ENCODE data around the gene SH3PXD2B.
"Not testable (repeated sequence)": the region's sequence is repeated elsewhere in the genome, so short reads cannot be mapped to it uniquely, and the experiment has no call there.

SH3PXD2B gene

DNA sequence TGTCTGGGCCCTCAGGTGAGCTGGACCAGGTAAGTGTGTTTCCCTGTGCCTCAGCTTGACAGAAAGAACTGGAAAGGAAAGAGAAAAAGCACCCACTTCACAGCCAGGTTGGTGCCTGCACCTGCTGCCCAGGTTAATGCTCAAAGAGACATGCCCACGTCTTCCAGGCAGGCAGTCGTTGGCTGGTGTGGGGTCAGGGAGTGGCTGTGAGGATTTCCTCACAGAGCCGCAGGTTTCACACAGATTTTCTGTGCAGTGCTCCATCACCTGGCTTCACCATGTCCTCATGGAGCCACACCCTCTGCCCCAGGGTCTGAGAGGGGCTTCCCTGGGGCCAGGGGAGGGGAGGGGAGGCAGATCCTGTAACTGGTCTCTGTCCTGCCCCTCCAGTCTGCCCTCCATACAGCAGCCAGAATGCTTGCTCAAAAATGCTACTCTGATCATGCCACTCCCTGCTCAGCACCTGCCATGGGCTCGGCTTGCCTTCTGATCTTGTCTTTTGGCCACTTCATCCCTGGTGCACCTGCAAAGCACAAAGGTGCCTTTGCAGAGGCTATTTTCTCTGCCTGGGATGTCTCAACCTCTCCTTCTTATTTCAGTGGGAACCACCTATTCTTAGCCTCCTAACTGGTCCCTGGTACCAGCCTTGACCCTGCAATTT, 88.2 kb downstream of the SH3PXD2B start:
- DNase-seq = no peak

DNA sequence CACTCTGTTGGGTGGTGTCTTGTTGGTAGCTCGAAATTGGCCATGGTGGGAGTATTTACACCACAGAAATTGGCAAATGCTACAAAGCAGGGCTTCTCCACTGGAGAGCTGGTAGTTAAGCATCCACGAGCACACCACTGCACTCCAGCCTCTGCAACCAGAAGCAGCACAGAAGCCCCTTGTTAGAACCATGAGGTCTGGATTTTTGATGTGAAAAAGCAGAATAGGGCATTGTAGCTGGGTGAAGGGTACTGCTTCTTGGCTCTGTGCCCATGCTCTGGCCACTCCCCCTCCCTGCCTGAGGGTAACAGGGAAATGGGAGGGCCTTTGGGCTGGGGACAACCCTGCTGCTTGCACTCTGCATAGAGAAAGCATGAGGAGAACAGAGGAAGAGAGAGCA, 89.6 kb downstream of the SH3PXD2B start:
- DNase-seq = peak in 1 of 5 donors; percentile 72

GRCh38 chr5:172362755-172363154, 91.6 kb downstream of the SH3PXD2B start:
- DNase-seq = no peak

- peak in 1 of 5 donors; percentile 89 for DNase-seq
Measured at GRCh38 chr5:172361566-172362238, 92.6 kb downstream of the SH3PXD2B start.

DNA sequence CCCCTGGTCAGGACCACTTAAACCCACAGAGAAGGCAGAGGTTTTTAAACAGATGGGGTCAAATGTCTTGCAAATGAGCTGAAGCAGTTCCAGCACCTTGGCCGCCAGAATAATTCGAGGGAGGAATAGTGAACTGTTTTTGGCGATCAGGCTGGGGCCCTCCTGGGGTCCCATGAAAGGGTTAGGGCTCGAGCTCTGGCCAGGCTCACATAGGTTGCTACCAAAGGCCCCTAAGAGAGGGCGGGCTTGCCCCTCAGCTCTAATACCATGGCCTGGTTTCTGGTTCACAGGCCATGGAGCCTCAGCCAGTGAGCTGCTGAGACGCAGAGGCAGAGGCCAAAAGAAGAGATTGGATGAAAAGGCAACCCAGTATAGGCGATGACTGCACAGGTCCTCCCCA, 96.0 kb downstream of the SH3PXD2B start:
- DNase-seq = no peak

GRCh38 chr5:172356527-172356926, 97.8 kb downstream of the SH3PXD2B start:
- DNase-seq = no peak

DNA sequence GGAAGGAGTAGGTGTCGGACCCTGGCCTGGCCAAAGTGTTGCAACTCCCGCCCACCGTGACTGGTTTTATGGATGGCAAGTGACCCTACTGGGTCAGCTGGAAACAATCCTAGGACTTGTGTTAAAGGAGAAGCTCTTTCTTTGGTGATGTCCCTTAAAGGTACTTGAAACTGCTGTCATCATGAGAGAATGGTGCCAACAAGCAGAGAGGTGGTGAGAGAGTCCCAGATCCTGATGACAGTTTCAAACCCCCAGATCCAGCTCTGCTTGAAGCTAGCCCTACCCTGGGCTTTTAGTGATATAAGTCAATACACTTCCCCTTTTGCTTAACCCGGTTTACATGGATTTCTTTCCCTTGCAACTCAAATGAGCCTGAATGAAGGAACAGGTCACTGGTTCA, 98.3 kb downstream of the SH3PXD2B start:
- no peak for DNase-seq

GRCh38 chr5:172353846-172354245, 100.5 kb downstream of the SH3PXD2B start:
- no peak for DNase-seq

- no peak for DNase-seq
Measured at GRCh38 chr5:172353271-172353812, 101.0 kb downstream of the SH3PXD2B start.

DNA sequence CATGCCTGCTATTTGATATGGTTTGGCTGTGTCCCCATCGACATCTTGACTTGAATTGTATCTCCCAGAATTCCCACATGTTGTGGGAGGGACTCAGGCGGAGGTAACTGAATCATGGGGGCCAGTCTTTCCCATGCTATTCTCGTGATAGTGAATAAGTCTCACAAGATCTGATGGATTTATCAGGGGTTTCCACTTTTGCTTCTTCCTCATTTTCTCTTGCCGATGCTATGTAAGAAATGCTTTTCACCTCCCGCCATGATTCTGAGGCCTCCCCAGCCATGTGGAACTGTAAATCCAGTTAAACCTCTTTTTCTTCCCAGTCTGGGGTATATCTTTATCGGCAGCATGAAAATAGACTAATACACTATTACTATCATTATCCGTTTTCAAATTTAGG, 101.8 kb downstream of the SH3PXD2B start:
- not testable (repeated sequence) for DNase-seq

GRCh38 chr5:172351240-172351778, 103.0 kb downstream of the SH3PXD2B start:
- no peak for DNase-seq

DNA sequence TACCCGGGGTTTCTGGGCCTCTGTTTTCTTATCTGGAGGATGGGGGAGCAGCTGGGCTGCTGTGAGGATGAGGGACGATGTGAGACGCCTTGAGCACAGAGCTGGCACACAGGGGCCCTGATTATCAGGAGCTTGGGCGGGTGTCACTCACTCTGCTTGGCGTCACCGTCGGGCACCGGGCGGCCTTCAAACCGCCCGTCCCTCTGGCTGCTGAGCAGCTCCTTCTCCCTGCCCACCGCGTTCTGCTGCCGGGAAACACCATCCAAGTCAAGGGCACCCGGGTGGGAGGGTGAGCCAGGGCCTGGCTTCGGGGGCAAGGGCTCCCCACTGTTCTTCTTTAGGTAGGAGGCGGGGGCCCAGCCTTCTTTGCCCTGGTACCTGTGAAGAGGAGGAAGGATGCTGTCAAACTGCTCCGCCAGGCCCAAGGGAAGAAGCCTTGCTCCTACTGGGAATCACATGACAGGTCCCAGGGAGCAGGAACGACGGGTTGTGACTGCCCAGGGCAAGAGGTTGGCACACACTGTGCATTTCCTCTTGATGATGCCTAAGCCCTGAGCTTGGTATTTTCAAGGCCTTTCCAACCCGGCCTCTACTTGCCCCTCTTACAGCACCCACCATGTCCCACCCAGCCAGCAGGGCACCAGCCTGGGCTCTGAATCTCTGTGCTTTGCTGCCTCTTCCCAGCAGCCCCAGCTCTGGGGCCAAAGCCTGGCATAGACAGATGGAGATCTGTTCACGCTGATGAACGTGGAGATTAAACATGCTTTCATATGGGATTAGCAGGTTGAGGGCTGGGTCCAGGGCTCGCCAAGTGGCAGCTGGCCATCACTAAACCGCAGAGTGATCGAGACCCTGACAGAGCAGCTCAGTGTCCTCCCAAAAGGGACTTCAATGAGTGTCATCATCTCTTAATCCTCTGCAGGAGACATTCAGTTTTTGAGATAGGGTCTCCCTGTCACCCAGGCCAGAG, 103.8 kb downstream of the SH3PXD2B start:
- DNase-seq = no peak

GRCh38 chr5:172348733-172349132, 105.6 kb downstream of the SH3PXD2B start:
- DNase-seq = not testable (repeated sequence)

- no peak for DNase-seq
Measured at GRCh38 chr5:172348084-172348483, 106.2 kb downstream of the SH3PXD2B start.

- DNase-seq = no peak
Measured at GRCh38 chr5:172347496-172348052, 106.8 kb downstream of the SH3PXD2B start.

- no peak for DNase-seq
Measured at GRCh38 chr5:172345881-172346280, 108.4 kb downstream of the SH3PXD2B start.

GRCh38 chr5:172344855-172345409, 109.4 kb downstream of the SH3PXD2B start:
- DNase-seq = no peak

DNA sequence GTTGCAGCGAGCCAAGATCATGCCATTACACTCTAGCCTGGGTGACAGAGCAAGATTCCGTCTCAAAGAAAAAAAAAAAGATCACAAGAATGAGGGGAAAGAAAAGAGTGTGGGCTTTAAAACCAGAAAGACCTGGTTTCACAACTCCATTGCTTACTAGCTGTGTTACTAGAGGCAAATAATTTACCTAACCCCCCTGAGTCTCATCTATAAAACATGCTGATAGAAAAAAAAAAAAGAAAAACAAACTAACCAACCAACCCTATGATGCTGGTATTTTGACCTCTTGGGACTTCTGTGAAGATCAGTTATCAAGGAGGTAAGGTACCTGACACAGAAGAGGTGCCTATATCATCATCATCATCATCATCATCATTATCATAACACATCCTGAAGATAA, 110.6 kb downstream of the SH3PXD2B start:
- no peak for DNase-seq

DNA sequence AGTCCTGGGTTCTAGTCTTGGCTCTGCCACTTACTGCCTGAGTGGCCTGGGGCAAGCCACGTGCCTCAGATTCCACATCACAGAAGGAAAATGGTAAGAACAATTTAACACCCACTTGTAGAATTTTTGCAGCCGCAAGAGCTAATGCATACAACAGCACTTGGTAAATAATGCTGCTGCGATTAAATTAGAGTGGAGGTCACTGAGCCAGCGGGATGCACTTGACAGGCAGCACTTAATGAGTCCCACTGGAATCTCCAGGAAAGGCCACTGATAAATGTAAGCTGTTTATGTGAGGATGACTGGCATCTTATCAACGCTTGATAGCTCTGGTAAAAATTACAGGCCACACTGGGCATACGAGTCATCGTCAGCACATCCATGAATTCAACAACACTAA, 111.4 kb downstream of the SH3PXD2B start:
- no peak for DNase-seq

- no peak for DNase-seq
Measured at GRCh38 chr5:172339264-172340180, 114.8 kb downstream of the SH3PXD2B start.

All from T-helper 1 cell (primary cell).